HG03060 (cell line): ENCODE data around the gene SPAG6.

Experiments
- ATAC-seq: cut with Tn5 transposase; IDR thresholded peaks from one replicate; pipeline ENCODE4 v1.9.1; 2021; ENCODE audit warnings: low read depth, moderate number of reproducible peaks; ENCODE audit not compliant: unreplicated experiment

The SPAG6 gene

GRCh38 chr10:22321924-22322640, 23.2 kb upstream of the SPAG6 start:
- no peak for ATAC-seq

GRCh38 chr10:22322641-22323160, 22.6 kb upstream of the SPAG6 start:
- ATAC-seq = no peak

GRCh38 chr10:22323538-22324305, 21.6 kb upstream of the SPAG6 start:
- no peak for ATAC-seq

- ATAC-seq = no peak
Measured at GRCh38 chr10:22324413-22324812, 20.9 kb upstream of the SPAG6 start.

GRCh38 chr10:22324893-22325271, 20.4 kb upstream of the SPAG6 start:
- no peak for ATAC-seq

- no peak for ATAC-seq
Measured at GRCh38 chr10:22325272-22326144, 19.8 kb upstream of the SPAG6 start.

- ATAC-seq = no peak
Measured at GRCh38 chr10:22326145-22326702, 19.1 kb upstream of the SPAG6 start.

GRCh38 chr10:22329150-22329549, 16.1 kb upstream of the SPAG6 start:
- no peak for ATAC-seq

GRCh38 chr10:22332116-22332692, 13.1 kb upstream of the SPAG6 start:
- ATAC-seq = no peak

- no peak for ATAC-seq
Measured at GRCh38 chr10:22333167-22333974, 11.9 kb upstream of the SPAG6 start.

GRCh38 chr10:22333975-22334282, 11.4 kb upstream of the SPAG6 start:
- ATAC-seq = no peak

- no peak for ATAC-seq
Measured at GRCh38 chr10:22334414-22335172, 10.7 kb upstream of the SPAG6 start.

GRCh38 chr10:22335173-22335933, 9.9 kb upstream of the SPAG6 start:
- no peak for ATAC-seq

- no peak for ATAC-seq
Measured at GRCh38 chr10:22338185-22338900, 7.0 kb upstream of the SPAG6 start.

- no peak for ATAC-seq
Measured at GRCh38 chr10:22338931-22339330, 6.4 kb upstream of the SPAG6 start.

GRCh38 chr10:22339761-22340328, 5.5 kb upstream of the SPAG6 start:
- ATAC-seq = no peak
